Liver (tissue), 9 donors: ENCODE measurements around the gene EIF2A. TPM values are rescaled to one million over a fixed set of nuclear protein-coding genes. Genes with fewer than 3 reads are reported as not detected.

Source experiments
- DNase-seq: peaks from one replicate; pipeline ENCODE4 v3.0.0-alpha.2; 2017; ENCODE audit warnings: low spot score
- H3K27ac ChIP-seq, 2 donors: one replicate each; pipeline ENCODE4 v1.7.0; 2013; ENCODE audit warnings: inconsistent platforms in 2 of 2, low read length in 2 of 2, control low read depth in 1 of 2, low read depth in 1 of 2, mild to moderate bottlenecking in 1 of 2
- H3K27me3 ChIP-seq, 4 donors: one replicate each; pipeline versions ENCODE4 v1.6.1 to v1.7.0; 2013; ENCODE audit warnings: low read length in 3 of 4, inconsistent platforms in 1 of 4, mild to moderate bottlenecking in 1 of 4, moderate library complexity in 1 of 4; ENCODE audit not compliant: control insufficient read depth in 4 of 4, insufficient read depth in 4 of 4
- H3K36me3 ChIP-seq, 4 donors: one replicate each; pipeline versions ENCODE4 v1.6.1 to v1.7.0; 2013; ENCODE audit warnings: low read length in 3 of 4, mild to moderate bottlenecking in 3 of 4, low read depth in 1 of 4, moderate library complexity in 1 of 4; ENCODE audit not compliant: control insufficient read depth in 4 of 4, insufficient read depth in 3 of 4
- H3K4me1 ChIP-seq, 4 donors: one replicate each; pipeline versions ENCODE4 v1.6.1 to v1.7.0; 2013; ENCODE audit warnings: low read length in 3 of 4, mild to moderate bottlenecking in 3 of 4, moderate library complexity in 1 of 4; ENCODE audit not compliant: control insufficient read depth in 4 of 4, insufficient read depth in 4 of 4
- H3K4me3 ChIP-seq, 3 donors: one replicate each; pipeline versions ENCODE4 v1.6.1 to v1.7.0; 2013; ENCODE audit warnings: low read length in 3 of 3, control low read depth in 1 of 3, low read depth in 1 of 3, mild to moderate bottlenecking in 1 of 3
- H3K9ac ChIP-seq, 2 donors: one replicate each; pipeline ENCODE4 v1.7.0; 2013; ENCODE audit warnings: low read length in 2 of 2, mild to moderate bottlenecking in 2 of 2, moderate library complexity in 2 of 2, control low read depth in 1 of 2, low read depth in 1 of 2
- H3K9me3 ChIP-seq, 4 donors: one replicate each; pipeline versions ENCODE4 v1.6.1 to v1.7.0; 2013; ENCODE audit warnings: low read length in 3 of 4; ENCODE audit not compliant: control insufficient read depth in 4 of 4
- CTCF ChIP-seq: fragments of 150-350 bp; IDR thresholded peaks from 2 replicates; pipeline ENCODE4 v1.5.1; 2017; ENCODE audit warnings: improper control_type of control experiment, low read depth, low read length; ENCODE audit not compliant: missing input control
- EGR1 ChIP-seq, 2 donors: IDR thresholded peaks; 2 replicates each; pipeline ENCODE4 v1.6.1; 2016 to 2018; ENCODE audit warnings: antibody characterized with exemption in 2 of 2, low read depth in 2 of 2
- FOXA1 ChIP-seq: IDR thresholded peaks from 2 replicates; pipeline ENCODE4 v1.6.1; 2016; ENCODE audit warnings: antibody characterized with exemption
- FOXA2 ChIP-seq: IDR thresholded peaks from 2 replicates; pipeline ENCODE4 v1.6.1; 2016; ENCODE audit warnings: antibody characterized with exemption
- GABPA ChIP-seq, 2 donors: IDR thresholded peaks in 1 of 2; conservative IDR thresholded peaks in 1 of 2; 2 replicates each; pipeline ENCODE4 v1.6.1; 2016; ENCODE audit warnings: antibody characterized with exemption in 2 of 2, mild to moderate bottlenecking in 1 of 2, moderate library complexity in 1 of 2
- HNF4A ChIP-seq, 2 donors: conservative IDR thresholded peaks; 2 replicates each; pipeline ENCODE4 v1.6.1; 2016; ENCODE audit warnings: antibody characterized with exemption in 2 of 2, mild to moderate bottlenecking in 2 of 2
- HNF4G ChIP-seq: IDR thresholded peaks from 2 replicates; pipeline ENCODE4 v1.6.1; 2016; ENCODE audit warnings: antibody characterized with exemption
- JUND ChIP-seq, 2 donors: IDR thresholded peaks; 2 replicates each; pipeline ENCODE4 v1.6.1; 2016; ENCODE audit warnings: antibody characterized with exemption in 2 of 2
- MAX ChIP-seq: IDR thresholded peaks from 2 replicates; pipeline ENCODE4 v1.6.1; 2016; ENCODE audit warnings: antibody characterized with exemption
- NR2F2 ChIP-seq: IDR thresholded peaks from 2 replicates; pipeline ENCODE4 v1.6.1; 2016; ENCODE audit warnings: antibody characterized with exemption
- RAD21 ChIP-seq, 2 donors: IDR thresholded peaks; 2 replicates each; pipeline ENCODE4 v1.6.1; 2016; ENCODE audit warnings: antibody characterized with exemption in 2 of 2, mild to moderate bottlenecking in 2 of 2
- REST ChIP-seq: IDR thresholded peaks from 2 replicates; pipeline ENCODE4 v1.6.1; 2016; ENCODE audit warnings: antibody characterized with exemption, mild to moderate bottlenecking
- RXRA ChIP-seq, 2 donors: IDR thresholded peaks; 2 replicates each; pipeline ENCODE4 v1.6.1; 2017 to 2018; ENCODE audit warnings: antibody characterized with exemption in 2 of 2, mild to moderate bottlenecking in 1 of 2
- SP1 ChIP-seq: IDR thresholded peaks from 2 replicates; pipeline ENCODE4 v1.6.1; 2018; ENCODE audit warnings: antibody characterized with exemption, mild to moderate bottlenecking
- TAF1 ChIP-seq: conservative IDR thresholded peaks from 2 replicates; pipeline ENCODE4 v1.6.1; 2016; ENCODE audit warnings: antibody characterized with exemption, mild to moderate bottlenecking
- YY1 ChIP-seq: IDR thresholded peaks from 2 replicates; pipeline ENCODE4 v1.6.1; 2016; ENCODE audit warnings: antibody characterized with exemption, mild to moderate bottlenecking
- WGBS: extraction: QIAGEN DNeasy Blood & Tissue Kit; methylation state at CpG from one replicate; pipeline ENCODE4 v1.1.7; 2013; 5-methylcytosine and 5-hydroxymethylcytosine counted together
- polyA plus RNA-seq, 2 donors: library from polyadenylated mRNA; stranded (reverse) in 1 of 2; unstranded in 1 of 2; fragments of 200-250 nt in 1 of 2; fragments of >200 nt in 1 of 2; fragmentation: Nextera tagmentation in 1 of 2; extraction: Ambion mirVana in 1 of 2; gene quantifications; one replicate each; pipeline versions ENCODE4 v1.2.1 to v1.2.3, GENCODE V29; 2013 to 2015
- total RNA-seq, 2 donors: library from RNA; depleted of rRNA; stranded (reverse); fragments of >200 nt; gene quantifications; one replicate each; pipeline ENCODE4 v1.2.3, GENCODE V29; 2014
- TF ChIP-seq, protein P1 (sequence below): IDR thresholded peaks from 2 replicates; pipeline ENCODE4 v1.6.1; 2016; ENCODE audit warnings: antibody characterized with exemption
- TF ChIP-seq, protein P2 (sequence below): IDR thresholded peaks from 2 replicates; pipeline ENCODE4 v1.6.1; 2016; ENCODE audit warnings: antibody characterized with exemption
- donor health status: healthy.
- donor health status: healthy.
- donor health status: healthy.
- donor health status: healthy.
- donor health status: healthy.

Gene EIF2A
- total and polyA plus RNA-seq, 4 donors: 23.6 to 104 (median 47.2) TPM

- TF ChIP-seq NR2F2 (no peak), CTCF (no peak), GABPA (IDR thresholded peaks at IDR 0.05 in 1 of 2, conservative IDR thresholded peaks at IDR 0.05 in 1 of 2) (no peak), FOXA1 (no peak), REST (no peak), MAX (no peak), JUND (IDR thresholded peaks at IDR 0.05) (no peak), EGR1 (IDR thresholded peaks at IDR 0.05; ENCODE audit: low read depth in 2 of 2) (no peak), RXRA (IDR thresholded peaks at IDR 0.05) (no peak), SP1 (no peak), YY1 (no peak), RAD21 (IDR thresholded peaks at IDR 0.05) (no peak), TAF1 (no peak), HNF4A (conservative IDR thresholded peaks at IDR 0.05) (no peak), FOXA2 (no peak), HNF4G (no peak)
- TF ChIP-seq, protein P1, sequence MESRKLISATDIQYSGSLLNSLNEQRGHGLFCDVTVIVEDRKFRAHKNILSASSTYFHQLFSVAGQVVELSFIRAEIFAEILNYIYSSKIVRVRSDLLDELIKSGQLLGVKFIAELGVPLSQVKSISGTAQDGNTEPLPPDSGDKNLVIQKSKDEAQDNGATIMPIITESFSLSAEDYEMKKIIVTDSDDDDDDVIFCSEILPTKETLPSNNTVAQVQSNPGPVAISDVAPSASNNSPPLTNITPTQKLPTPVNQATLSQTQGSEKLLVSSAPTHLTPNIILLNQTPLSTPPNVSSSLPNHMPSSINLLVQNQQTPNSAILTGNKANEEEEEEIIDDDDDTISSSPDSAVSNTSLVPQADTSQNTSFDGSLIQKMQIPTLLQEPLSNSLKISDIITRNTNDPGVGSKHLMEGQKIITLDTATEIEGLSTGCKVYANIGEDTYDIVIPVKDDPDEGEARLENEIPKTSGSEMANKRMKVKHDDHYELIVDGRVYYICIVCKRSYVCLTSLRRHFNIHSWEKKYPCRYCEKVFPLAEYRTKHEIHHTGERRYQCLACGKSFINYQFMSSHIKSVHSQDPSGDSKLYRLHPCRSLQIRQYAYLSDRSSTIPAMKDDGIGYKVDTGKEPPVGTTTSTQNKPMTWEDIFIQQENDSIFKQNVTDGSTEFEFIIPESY: no peak
- TF ChIP-seq, protein P2, sequence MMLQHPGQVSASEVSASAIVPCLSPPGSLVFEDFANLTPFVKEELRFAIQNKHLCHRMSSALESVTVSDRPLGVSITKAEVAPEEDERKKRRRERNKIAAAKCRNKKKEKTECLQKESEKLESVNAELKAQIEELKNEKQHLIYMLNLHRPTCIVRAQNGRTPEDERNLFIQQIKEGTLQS: no peak
- peaks cover 3 to 21% (median 17%) of the 10 kb centered on the region in 4 donors for H3K36me3 ChIP-seq
- H3K4me3 ChIP-seq: no peak overlapping the region
- H3K27me3 ChIP-seq: no peaks in the 10 kb centered on the region
- no peaks in the 10 kb centered on the region for H3K4me1 ChIP-seq
- WGBS: 85% methylated on average over 1 of the region's 1 CpG
- DNase-seq: no peak
- no peak overlapping the region for H3K27ac ChIP-seq
- H3K9me3 ChIP-seq: no peaks in the 10 kb centered on the region
- H3K9ac ChIP-seq: no peak overlapping the region
These were observed 11.1 kb downstream of the EIF2A start for GRCh38 chr3:150557725-150558124.
